Esophagus muscularis mucosa (tissue), 4 donors: ENCODE measurements around the gene CRNN. TPM values are rescaled to one million over a fixed set of nuclear protein-coding genes. Genes with fewer than 3 reads are reported as not detected.

Source experiments
- DNase-seq: peaks from one replicate; pipeline ENCODE4 v3.0.0-alpha.2; 2017; ENCODE audit errors: extremely low spot score
- H3K27ac ChIP-seq, 4 donors: fragments of 200-600 bp; sonication (generic); replicated peaks in 1 of 4; 1 replicate in 3 of 4; 2 replicates in 1 of 4; pipeline ENCODE4 v1.5.1; 2016 to 2019; ENCODE audit warnings: mild to moderate bottlenecking in 1 of 4
- H3K27me3 ChIP-seq, 4 donors: fragments of 200-600 bp; sonication (generic); one replicate each; pipeline versions ENCODE4 v1.5.1 to v1.6.0; 2016 to 2019
- H3K36me3 ChIP-seq, 4 donors: fragments of 200-600 bp; sonication (generic); one replicate each; pipeline ENCODE4 v1.5.1; 2016 to 2019
- H3K4me1 ChIP-seq, 4 donors: fragments of 200-600 bp; sonication (generic); one replicate each; pipeline ENCODE4 v1.5.1; 2016 to 2019
- H3K4me3 ChIP-seq, 4 donors: fragments of 200-600 bp; sonication (generic); 1 replicate in 2 of 4; 2 replicates in 2 of 4; pipeline ENCODE4 v1.5.1; 2016 to 2019; ENCODE audit warnings: mild to moderate bottlenecking in 4 of 4, moderate library complexity in 1 of 4
- H3K9me3 ChIP-seq, 4 donors: fragments of 200-600 bp; sonication (generic); 1 replicate in 3 of 4; 2 replicates in 1 of 4; pipeline ENCODE4 v1.5.1; 2016 to 2019
- CTCF ChIP-seq, 3 experiments: fragments of 200-600 bp in 2 of 3; fragments of 450-650 bp in 1 of 3; sonication (generic) in 2 of 3; IDR thresholded peaks; one replicate each; pipeline ENCODE4 v1.5.1; 2017 to 2019; ENCODE audit warnings: antibody characterized with exemption in 3 of 3, mild to moderate bottlenecking in 2 of 3, moderate library complexity in 1 of 3
- EP300 ChIP-seq: sonication (generic); formaldehyde crosslinking; IDR thresholded peaks from one replicate; pipeline ENCODE4 v1.6.1; 2017; ENCODE audit warnings: antibody characterized with exemption
- POLR2A ChIP-seq: fragments of 450-650 bp; IDR thresholded peaks from one replicate; pipeline ENCODE4 v1.6.1; 2017; ENCODE audit warnings: antibody characterized with exemption, moderate library complexity, mild to moderate bottlenecking, low read depth
- POLR2AphosphoS5 ChIP-seq, 2 donors: sonication (generic); formaldehyde crosslinking; IDR thresholded peaks; one replicate each; pipeline ENCODE4 v1.6.1; 2017; ENCODE audit warnings: antibody characterized with exemption in 2 of 2
- WGBS: methylation state at CpG from one replicate; pipeline ENCODE4 v1.1.5; 2018; 5-methylcytosine and 5-hydroxymethylcytosine counted together
- intact Hi-C: fragments of 100-400 bp; cut with DNase I; formaldehyde crosslinking; loops from one replicate; pipeline ENCODE4 v1.15.1; 2023
- small RNA-seq, 3 donors: library from RNA; depleted of rRNA; stranded (forward); fragments of <200 nt; gene quantifications; one replicate each; pipeline ENCODE3, GENCODE V24; 2016
- total RNA-seq, 4 donors: library from RNA; depleted of rRNA; stranded (reverse); fragments of >200 nt; gene quantifications; one replicate each; pipeline versions ENCODE4 v1.1.0 to v1.2.1, GENCODE V29; 2016

The CRNN gene
- total RNA-seq, 4 donors from 2014 or later, result 0.23 to 3.7 TPM; not detected in 2

- DNase-seq, result no peak
- Histone ChIP-seq H3K27me3 (no peaks in the 10 kb centered on the region), H3K27ac (no peak overlapping the region), H3K4me3 (no peak overlapping the region), H3K36me3 (no peaks in the 10 kb centered on the region), H3K9me3 (peaks cover 0 to 21% (median 11%) of the 10 kb centered on the region in 4 donors), H3K4me1 (no peaks in the 10 kb centered on the region)
- intact Hi-C loops, result no loop called here
- WGBS, result 76% methylated on average over 1 of the region's 1 CpG
- TF ChIP-seq EP300 (no peak), POLR2A (no peak), CTCF (IDR thresholded peaks at IDR 0.05) (no peak), POLR2AphosphoS5 (IDR thresholded peaks at IDR 0.05) (no peak)
These were observed 41.4 kb downstream of the CRNN start for GRCh38 chr1:152372672-152373071.

- TF ChIP-seq POLR2AphosphoS5 (IDR thresholded peaks at IDR 0.05), result no peak
- no peak for TF ChIP-seq CTCF (IDR thresholded peaks at IDR 0.05)
- no peaks in the 10 kb centered on the region for H3K27me3 ChIP-seq
- H3K36me3 ChIP-seq, result no peaks in the 10 kb centered on the region
- DNase-seq, result no peak
- intact Hi-C loops, result no loop called here
- no peak overlapping the region for H3K27ac ChIP-seq
- 21% methylated on average over 1 of the region's 1 CpG for WGBS
- H3K4me1 ChIP-seq, result no peaks in the 10 kb centered on the region
- peaks cover 0 to 21% (median 11%) of the 10 kb centered on the region in 4 donors for H3K9me3 ChIP-seq
- H3K4me3 ChIP-seq, result no peak overlapping the region
These were observed 46.6 kb downstream of the CRNN start for GRCh38 chr1:152367436-152367835.

GRCh38 chr1:152359906-152360305 is 54.2 kb downstream of the CRNN start, which contains the start of gene FLG2:
TSS of gene FLG2 (minus strand) at chr1:152360006. CDS start at chr1:152358884, 1,122 bp downstream.
- DNase-seq, result no peak
- Histone ChIP-seq H3K4me3 (no peak within 1 kb of the TSS), H3K9me3 (no peaks in the 10 kb centered on the region), H3K27me3 (no peaks in the 10 kb centered on the region), H3K4me1 (no peaks in the 10 kb centered on the region), H3K36me3 (no peaks in the 10 kb centered on the region), H3K27ac (no peak within 1 kb of the TSS)
- 79% methylated on average over 2 of the region's 2 CpGs for whole genome bisulfite sequencing
- intact Hi-C loops, result no loop called here
- TF ChIP-seq POLR2AphosphoS5 (IDR thresholded peaks at IDR 0.05) (no peak), CTCF (IDR thresholded peaks at IDR 0.05) (no peak), POLR2A (no peak), EP300 (no peak)

Small RNA genes within 50 kb of the gene (small RNA-seq; reads per million reads assigned to genes)
- 0 reads per million in 3 donors for gene HMGN3P1

Other genes with a start within 250 kb of the CRNN start
- gene HRNR, start 190.1 kb downstream of the CRNN start, total RNA-seq, result not detected
- under 1 TPM in 1 of 4 donors, not detected in 3; under 0.01 TPM for gene FLG, start 89.0 kb downstream of the CRNN start, total RNA-seq
- not detected for gene FLG2, start 54.3 kb downstream of the CRNN start, total RNA-seq
- gene LCE5A, start 96.5 kb upstream of the CRNN start, total RNA-seq, result not detected
- gene CRCT1, start 100.2 kb upstream of the CRNN start, total RNA-seq, result not detected
- not detected for gene LCE3E, start 152.5 kb upstream of the CRNN start, total RNA-seq
- not detected for gene LCE3D, start 166.3 kb upstream of the CRNN start, total RNA-seq
- gene LCE3C, start 186.0 kb upstream of the CRNN start, total RNA-seq, result not detected
- not detected for gene LCE3B, start 199.5 kb upstream of the CRNN start, total RNA-seq
- not detected for gene LCE3A, start 208.8 kb upstream of the CRNN start, total RNA-seq
- not detected for gene LCE2D, start 249.1 kb upstream of the CRNN start, total RNA-seq